Measurements from ENCODE around the gene SLC13A5.
"Not testable (repeated sequence)": the region's sequence is repeated elsewhere in the genome, so short reads cannot be mapped to it uniquely, and the experiment has no call there.

The SLC13A5 gene

DNA sequence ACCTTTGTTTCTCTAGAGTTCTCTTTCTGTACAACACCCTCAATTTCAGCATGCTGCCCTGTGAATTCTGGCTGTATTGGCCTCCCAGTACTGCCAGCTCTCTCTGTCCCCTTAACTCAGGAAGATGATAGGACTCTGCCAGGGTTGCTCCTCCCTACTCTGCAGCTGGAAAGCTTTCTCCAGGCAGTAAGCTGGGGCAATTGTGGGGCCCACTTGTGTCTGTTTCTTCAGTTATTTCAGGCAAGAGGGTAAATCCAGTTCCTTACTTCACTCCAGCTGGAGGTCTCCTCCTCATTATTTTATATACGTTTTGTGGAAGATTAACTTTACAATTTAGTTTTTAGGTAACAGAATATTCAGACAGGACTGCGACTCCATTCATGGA lies 51.7 kb downstream of the SLC13A5 start:
- DNase-seq, result no peak

DNA sequence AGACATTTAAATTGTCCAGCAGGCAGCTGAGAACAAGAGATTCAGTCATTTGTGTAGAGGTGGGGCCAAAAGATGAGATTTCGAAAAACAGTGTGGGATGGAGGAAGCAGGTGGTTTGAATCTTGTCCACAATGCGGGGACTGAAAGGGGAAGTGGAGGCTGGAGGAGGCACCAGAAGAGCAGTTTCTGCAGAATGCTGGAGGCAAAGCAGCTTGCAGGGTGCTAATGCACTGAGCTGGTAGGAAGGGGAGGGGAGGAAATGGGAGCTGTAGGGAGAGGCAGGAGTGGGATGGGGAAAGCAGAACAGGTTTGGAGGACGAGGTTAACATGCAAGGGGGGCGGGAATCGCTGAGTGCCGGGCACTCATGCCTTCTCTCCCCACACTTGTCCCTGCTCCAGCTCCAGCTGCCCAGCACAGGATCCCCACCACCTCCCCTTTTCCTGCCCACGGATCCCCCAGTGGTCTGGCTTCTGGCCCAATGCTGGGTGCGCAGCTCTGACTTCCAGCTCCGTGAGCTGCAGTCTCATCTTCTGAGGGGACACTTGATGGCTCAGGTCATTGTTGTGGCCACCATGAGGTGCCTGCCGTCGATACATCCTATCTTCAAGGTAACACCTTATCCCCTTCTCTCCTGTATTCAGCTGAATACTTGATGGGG lies 52.2 kb downstream of the SLC13A5 start:
- no peak for DNase-seq

DNA sequence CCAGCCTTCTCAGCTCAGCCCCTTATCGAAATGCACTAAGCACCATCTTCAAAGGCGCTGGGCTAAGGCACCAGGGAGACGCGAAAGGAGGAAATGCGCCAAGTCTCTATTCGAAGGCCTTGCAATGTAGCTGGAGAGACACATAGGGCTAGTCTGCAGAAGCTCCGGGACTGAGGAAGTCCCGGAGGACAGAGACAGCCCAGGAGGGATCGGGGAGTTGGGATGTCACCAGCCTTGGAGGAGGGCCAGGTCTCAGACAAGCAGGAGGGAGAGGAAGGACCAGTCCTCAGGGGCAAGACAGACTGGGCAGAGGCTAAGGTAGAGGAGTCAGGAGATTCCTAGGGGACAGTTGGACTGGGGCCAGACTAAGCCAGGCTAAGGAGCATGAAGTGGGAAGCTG lies 53.1 kb downstream of the SLC13A5 start:
- DNase-seq, result no peak

DNA sequence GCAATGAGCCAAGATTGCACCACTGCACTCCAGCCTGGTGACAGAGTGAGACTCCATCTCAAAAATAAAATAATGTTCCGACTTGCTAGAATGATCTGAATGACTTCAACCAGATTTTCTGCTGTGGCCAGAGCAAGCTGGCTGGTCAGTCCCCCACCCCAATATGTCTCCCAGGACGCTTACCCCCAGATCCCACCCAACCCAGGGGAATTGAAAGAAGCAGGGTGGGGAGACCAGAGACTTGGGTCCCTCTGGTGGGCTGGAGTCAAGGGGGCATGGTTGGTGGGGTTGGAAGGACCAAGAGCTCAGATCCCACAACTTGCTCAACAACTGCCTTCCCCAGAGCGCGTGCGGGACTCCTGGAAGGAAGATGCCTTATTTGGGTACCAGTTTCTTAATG lies 54.8 kb downstream of the SLC13A5 start:
- DNase-seq, result not testable (repeated sequence)

DNA sequence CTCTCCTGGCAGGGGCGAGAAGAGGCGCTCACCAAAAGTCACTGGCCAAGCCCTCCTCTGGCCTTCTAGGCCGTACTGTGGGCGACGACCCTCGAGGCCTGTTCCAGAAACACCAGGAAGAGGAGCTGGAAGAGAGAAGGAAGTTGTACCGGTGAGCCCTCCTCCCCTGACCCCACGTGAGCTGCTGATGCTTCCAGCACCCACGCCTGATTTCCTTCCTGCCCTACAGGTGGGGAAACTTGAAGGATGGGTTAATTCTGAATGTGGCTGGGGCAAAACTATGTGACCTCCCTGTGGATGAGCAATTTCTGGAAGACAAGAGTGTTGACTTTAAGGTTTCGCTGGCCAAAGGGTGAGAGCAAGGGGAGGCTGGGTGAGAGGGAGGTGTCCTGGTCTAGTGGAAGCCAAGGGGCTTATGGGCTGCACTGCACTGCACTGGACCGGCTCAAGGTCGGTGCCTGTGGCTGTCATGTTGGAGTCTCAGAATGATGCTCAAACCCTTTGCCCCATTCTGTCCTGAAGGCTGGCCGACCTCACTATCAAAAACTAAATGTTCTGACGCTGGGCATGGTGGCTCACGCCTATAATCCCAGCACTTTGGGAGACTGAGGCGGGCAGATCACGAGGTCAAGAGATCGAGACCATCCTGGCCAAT lies 55.4 kb downstream of the SLC13A5 start:
- no peak for DNase-seq

DNA sequence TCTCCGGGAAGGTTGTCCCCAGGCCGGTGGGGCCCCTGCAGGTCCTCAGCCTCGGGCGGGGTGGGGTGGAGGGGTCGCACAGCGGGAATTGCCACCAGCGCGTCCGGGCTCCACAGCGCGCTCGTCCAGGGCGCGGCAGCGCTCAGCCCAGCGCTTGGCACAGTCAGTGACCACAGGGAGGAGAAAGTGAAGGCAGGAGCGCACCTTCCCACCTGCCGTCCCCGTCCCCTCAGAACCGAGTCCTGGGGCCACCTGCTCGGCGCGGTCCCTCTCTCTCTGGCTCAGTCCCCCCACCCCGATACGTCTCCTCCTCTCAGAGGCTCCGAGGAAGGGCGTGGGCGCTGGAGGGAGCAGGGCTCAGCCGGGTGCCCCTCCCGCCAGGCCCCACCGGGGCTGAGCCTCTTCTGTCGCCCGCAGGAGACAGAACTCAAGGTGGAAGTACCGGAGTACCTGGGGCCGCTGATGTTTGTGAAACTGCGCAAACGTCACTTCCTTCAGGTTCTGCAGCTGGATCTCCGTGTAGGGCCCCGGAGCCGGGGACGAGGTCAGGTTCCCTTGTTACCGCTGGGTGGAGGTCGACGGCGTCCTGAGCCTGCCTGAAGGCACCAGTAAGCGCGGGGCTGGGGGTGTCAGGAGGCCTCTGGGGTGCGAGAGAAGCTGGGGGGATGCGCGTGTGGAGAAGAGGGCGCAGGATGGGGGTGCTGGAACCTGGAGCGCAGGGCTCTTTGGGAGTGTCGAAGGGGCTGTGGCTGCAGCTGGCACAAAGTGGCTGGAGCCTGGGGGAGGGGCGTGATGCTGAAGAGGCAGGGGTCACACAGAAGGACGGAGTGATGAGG lies 56.2 kb downstream of the SLC13A5 start:
- peak; percentile 36 for DNase-seq

DNA sequence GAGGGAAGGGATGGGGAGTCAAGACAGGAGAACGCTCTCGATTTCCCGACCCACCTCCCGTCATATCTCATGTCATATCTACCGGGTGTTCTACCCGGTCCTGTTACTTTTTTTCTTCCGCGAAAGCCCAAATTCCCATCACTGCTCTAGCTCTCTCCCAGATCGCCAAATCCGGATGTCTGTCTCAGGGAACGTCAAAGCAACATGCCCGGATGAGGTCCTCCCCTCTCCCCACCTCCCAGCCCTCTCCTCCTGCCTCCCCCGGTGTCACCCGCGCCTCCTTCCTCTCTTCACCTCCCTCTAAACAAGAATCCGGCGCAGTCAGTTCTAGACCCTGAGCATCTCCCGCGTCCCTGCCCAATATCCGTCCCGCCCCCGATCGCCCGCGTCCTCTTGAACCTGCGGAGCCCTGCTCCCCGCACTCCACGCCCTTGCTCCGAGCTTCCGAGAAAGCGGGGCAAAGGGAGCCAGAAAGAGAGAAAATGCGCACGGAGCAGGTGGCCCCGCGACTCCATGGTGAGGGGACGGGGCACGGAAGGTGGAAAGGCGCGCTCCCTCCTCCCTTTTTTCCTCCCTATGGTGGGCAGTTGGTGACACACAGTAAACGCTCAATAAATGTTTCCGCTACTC lies 57.3 kb downstream of the SLC13A5 start:
- DNase-seq, result not testable (repeated sequence)

DNA sequence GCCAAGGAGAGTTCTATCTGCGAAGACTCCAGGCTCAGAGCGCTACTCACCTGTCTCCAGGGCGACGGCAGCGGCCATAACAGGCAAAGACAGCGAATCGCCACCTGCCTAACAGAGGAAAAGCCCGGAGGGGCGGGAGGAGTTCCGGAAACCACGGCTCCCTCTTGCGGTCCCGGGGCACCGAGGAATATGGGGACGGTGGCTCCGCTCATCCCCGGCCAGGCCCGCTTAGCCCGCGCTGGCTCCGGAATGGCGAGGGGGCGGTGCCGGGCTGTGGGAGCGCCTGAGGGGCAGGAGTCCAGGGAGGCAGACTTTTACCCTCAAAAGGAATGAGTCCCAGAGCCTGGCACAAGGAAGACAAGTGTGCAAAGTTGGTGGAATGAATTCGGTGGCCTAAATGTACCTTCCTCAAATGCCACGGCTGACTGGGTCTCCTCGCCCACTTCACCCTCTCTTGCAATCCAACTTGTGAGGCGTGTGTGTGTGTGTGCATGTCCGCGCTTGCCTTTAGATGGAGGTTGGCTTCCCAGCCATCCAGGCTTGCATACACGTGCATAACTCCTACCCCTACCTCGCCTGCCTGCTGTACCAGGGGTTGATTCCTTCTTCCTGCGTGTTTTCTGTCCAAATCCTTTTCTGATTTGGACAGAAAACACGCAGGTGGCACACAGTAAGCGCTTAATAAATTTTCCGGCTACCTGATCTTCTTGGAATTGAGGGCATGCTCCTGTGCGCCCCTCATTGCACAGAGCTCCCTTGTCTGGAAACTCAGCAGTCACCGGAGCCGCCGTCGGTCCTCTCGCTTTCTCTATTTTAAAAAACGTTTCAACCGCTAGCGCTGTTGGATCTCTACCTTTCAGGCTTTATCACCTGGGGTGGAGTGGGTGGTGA lies 58.1 kb downstream of the SLC13A5 start:
- peak; percentile 66 for DNase-seq

DNA sequence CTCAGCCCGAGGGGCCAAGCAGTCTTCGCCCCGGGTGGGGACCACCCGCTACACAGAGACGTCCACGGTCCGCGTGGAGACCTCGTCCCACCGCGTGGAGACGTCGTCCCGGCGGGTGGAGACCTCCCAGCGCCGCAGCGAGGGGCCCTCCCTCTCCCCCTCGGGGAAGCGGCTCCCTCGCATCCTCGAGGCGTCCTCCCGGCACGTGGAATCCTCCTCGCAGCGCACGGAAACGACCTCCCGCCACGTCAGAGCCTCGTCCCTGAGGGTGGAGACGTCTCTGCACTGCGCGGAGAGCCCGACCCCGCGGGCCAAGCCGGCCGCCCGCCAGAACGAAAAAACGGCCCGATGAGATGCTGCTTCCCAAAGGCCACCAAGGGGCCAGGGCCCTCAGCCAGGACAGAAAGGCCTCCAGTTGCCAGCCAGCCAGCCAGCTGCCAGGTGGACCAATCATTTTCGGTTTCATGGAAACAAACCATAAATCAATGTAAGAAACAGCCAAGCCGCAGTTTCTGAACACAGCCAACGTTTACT lies 61.2 kb downstream of the SLC13A5 start:
- DNase-seq, result no peak

DNA sequence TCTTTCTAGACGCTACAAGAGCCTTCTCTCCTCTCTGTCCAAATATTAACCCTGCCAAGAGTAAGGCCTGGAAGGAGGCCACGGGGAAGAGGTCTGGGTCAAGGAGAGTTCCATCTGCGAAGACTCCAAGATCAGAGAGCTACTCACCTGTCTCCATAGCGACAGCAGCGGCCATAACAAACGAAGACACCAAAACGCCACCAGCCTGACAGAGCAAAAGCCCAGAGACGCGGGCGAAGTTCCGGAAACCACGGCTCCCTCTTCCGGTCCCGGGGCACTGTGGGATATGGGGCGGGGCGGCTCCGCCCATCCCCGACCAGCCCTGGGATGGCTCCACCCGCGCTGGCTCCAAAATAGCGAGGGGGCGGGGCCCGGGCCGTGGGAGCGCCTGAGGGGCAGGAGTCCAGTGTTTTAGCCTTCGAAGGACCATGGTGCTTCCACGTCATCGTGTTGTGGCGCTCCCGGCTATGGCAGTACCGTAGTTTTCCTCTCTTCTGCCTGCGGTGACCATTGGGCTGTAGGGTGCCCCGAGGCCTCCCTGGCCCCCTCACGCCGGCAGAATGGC lies 61.7 kb downstream of the SLC13A5 start, which contains the start of the genes C17orf100 and MED31:
C17orf100 (plus strand) TSS at position 409 of the 565 bp plus-strand sequence; CDS start at position 561, 152 bp downstream.
MED31 (minus strand) TSS at position 252 of the 565 bp plus-strand sequence; CDS start at position 175, 77 bp downstream.
- peak; percentile 89 for DNase-seq

DNA sequence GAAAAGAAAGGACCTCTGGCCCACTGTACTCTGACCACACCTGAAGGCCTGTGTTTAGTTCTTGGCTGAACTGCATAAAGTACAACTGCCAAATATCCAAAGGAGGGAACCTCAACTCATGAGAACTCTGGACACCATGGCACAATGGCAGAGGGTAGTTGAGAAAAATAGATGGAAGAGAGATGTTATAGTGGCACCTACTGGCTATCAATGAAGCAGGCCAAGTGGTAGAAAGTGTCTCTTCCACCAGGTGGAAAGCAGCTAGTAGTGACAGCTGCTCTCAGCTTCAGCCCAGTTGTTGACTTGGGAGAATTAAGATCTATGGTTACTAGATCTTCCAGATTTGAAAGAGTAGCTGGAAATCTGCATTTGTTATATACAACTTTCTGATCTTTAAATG lies 65.0 kb downstream of the SLC13A5 start:
- DNase-seq, result no peak

DNA sequence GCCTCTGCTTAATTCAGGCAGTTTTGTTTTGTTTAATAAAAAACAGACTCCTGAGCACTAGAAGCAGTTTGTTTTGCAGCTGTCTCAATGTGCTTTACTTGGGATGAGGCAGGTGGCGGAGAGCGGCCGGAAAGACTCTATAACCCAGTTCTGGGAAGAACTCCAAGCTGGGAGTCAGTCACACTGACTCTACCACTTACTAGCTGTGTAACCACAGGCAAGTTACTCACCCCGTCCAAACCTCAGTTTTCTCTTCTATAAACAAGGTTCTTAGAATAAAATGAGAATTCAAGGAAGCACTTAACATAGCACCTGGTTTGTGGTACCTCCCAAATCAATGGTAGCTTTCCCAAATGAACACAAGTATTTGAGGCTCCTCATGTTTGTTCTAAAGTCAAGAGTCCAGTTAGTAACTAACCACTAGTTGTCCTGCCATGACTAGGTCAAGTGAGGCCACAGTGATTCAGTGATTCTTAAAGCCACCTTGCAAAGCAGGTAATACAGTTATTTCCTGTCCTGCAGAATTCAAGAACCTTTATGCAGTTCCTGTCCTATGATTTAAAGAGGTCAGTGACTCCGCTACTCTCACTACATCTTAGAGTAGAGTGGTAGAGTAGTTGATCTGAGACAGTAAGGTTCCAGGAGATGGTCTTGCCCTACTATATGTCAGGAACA lies 69.6 kb downstream of the SLC13A5 start:
- no peak for DNase-seq

DNA sequence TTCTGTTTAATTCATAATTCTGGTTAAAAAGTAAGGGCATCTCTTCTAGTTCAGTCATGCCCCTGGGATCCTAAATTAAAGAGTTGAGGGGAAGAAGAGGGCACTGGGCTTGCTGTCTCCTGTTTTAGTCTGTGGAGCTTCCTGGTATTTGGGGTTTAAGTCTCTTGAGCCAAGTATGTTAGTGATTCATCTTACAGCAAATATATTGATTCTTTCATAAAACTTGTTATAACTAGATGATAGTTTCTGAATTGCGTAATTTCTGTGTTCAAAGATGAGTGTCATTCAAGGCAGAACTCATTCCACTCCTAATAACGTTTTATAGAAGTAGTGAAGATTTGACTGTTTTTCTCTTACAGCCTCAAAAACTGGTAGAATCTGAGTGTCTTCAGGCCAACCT lies 70.6 kb downstream of the SLC13A5 start:
- DNase-seq, result no peak

DNA sequence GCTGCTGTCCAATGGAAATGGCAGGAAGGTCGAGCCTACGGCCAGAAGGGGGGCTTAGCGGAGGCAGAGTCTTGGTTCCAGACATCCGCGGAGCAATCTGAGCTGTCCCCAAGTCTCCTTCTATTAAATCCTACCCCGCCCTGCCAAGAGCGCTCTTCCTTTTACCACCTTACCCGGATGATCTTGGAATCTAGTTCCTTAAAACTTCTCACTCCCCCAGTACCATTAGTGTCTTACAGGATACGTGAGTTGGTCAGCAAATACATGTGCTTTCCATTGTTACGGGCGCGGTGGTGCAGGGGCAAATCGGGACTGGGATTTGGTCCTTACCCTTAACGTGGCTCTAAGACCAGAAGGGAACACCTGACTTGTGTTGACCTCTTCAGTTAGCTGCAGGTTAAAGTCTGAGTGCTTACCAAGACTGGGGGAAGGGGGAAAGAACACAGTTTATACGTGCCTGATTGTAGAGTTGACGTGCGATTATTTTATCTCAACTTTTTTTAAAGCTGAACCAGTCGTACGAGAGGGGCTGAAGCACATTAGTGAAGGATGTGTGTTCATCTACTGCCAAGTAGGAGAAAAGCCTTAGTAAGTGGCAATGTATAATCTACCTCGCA lies 71.8 kb downstream of the SLC13A5 start:
- no peak for DNase-seq

DNA sequence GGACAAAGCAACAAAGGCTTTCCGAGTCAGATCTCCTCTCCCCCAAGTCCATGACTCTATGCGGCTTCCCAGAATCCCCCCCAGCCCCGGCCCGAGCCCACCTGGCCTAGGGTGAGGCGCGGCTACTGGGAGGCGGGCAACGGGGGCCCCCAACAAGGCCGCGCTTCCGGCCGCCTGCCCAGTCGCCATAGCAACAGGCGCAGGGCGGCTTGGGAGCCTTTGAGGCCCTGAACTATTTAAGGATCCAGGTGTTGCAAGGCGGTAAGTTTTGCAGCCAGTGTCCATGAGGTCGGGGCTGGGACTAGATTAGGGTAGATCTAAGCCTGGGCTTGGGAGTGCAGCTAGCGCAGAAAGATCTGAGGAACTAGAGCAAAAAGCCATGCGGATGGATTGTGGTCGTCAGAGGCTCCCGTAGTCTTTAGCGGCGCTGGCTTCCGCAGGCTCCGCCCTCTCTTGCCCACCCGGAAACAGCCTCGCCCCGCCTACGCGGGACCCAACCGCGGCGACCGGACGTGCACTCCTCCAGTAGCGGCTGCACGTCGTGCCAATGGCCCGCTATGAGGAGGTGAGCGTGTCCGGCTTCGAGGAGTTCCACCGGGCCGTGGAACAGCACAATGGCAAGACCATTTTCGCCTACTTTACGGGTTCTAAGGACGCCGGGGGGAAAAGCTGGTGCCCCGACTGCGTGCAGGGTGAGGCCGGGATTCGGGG lies 72.5 kb downstream of the SLC13A5 start, which contains the start of the genes KIAA0753 and TXNDC17:
KIAA0753 (minus strand) TSS at position 176 of the 711 bp plus-strand sequence. CDS start 5,608 bp downstream, outside the sequence.
TXNDC17 (plus strand) TSS at position 525 of the 711 bp plus-strand sequence; CDS start at position 548, 23 bp downstream.
- DNase-seq, result peak; percentile 99

DNA sequence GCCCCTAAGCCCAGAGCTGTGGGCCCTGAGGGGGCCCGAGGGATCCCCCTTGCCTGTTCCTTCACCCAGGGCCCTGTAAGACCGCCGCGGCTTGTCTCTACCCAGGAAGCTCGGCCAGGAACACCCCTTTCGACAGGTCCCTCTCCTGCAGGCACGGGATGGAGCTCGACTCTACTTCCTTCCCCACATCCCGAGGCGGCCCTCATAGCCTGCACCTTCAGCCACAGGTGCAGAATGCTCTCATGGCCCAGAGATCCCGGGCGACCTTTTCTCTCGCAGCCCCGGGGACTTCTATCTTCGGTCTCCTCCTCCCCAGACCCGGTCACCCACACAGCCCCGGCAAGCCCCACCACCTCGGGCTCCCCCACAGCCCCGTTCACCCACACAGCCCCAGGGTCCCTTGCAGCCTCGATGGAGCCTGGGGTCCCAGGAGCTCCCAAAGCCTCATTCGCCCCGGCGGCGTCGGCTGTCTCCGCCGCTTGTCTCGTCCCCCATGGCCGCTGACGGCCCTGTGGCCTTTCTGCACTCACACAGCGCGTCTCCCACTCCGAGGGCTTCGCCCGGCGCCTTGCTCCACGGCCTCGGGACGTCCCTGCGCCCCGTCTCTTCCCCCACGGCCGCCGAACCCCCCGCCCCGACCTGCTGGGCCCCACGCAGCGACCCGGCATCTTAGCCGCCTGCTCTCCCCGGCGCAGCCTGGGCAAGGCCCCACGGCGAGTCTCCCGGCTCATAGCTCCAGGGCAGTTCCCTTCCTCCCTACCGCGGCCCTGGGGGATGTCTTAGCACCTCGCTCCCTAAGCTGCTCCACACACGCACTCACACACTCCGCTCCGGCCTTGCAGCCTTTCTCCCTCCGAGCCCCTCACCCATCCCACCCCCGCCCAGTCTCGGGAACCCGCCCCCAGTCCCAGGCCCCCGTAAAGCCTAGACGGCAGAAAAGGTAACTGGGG lies 73.3 kb downstream of the SLC13A5 start:
- DNase-seq, result peak; percentile 41

DNA sequence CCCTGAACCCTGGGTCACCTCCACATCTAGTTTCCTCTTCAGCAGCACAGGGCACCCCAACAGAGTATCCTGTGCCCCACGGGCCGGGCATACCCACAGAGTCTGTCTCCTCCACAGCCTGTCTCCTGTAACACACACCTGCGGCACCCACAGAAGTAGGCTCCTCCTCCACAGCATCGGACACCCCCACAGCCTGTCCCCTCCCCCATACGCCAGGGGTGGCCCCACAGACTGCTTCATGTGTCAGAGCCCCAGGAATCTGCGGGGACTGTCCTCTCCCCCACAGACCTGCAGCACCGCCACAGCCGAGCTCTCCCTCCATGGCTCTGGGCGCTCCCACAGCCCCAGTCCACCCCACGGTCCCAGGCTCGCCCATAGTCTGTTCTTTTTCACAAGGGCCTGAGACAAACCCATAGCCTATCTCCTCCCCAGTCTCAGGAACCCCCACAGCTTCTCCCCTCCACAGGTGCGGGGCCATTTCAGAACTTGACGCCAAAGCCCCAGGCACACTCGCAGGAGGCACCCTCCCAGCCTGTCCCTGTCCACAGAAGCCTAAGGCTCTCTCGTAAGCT lies 74.1 kb downstream of the SLC13A5 start:
- no peak for DNase-seq
